Stomach (tissue), 9 donors: ENCODE measurements around the gene FMO5. TPM values are rescaled to one million over a fixed set of nuclear protein-coding genes. Genes with fewer than 3 reads are reported as not detected.

Source experiments
- DNase-seq, 2 donors: peaks; one replicate each; pipeline versions ENCODE4 v3.0.0 to v3.0.0-alpha.2; 2013 to 2019
- H3K27ac ChIP-seq, 5 donors: fragments of 200-600 bp in 4 of 5; sonication (generic) in 4 of 5; one replicate each; pipeline ENCODE4 v1.5.1; 2013 to 2019; ENCODE audit warnings: mild to moderate bottlenecking in 1 of 5, moderate library complexity in 1 of 5
- H3K27me3 ChIP-seq, 3 donors: fragments of 200-600 bp; sonication (generic); one replicate each; pipeline ENCODE4 v1.5.1; 2017 to 2019; ENCODE audit warnings: mixed run types in 1 of 3
- H3K36me3 ChIP-seq, 4 donors: fragments of 200-600 bp; sonication (generic); 1 replicate in 3 of 4; 2 replicates in 1 of 4; pipeline ENCODE4 v1.5.1; 2016 to 2019
- H3K4me1 ChIP-seq, 4 donors: fragments of 200-600 bp; sonication (generic); one replicate each; pipeline ENCODE4 v1.5.1; 2016 to 2019
- H3K4me3 ChIP-seq, 4 donors: fragments of 200-600 bp; sonication (generic) in 3 of 4; one replicate each; pipeline ENCODE4 v1.5.1; 2016 to 2019; ENCODE audit warnings: mild to moderate bottlenecking in 1 of 4
- H3K9me3 ChIP-seq, 4 donors: fragments of 200-600 bp; sonication (generic); one replicate each; pipeline ENCODE4 v1.5.1; 2016 to 2019
- EP300 ChIP-seq: sonication (generic); formaldehyde crosslinking; IDR thresholded peaks from one replicate; pipeline ENCODE4 v1.6.1; 2017; ENCODE audit warnings: antibody characterized with exemption
- POLR2A ChIP-seq, 4 donors: fragments of 450-650 bp; IDR thresholded peaks; one replicate each; pipeline ENCODE4 v1.6.1; 2016; ENCODE audit warnings: antibody characterized with exemption in 4 of 4, control low read depth in 2 of 4, mild to moderate bottlenecking in 1 of 4, moderate library complexity in 1 of 4
- POLR2AphosphoS5 ChIP-seq, 3 donors: sonication (generic); formaldehyde crosslinking; IDR thresholded peaks; one replicate each; pipeline ENCODE4 v1.6.1; 2016; ENCODE audit warnings: antibody characterized with exemption in 3 of 3
- whole genome bisulfite sequencing, 5 donors: extraction: QIAGEN DNeasy Blood & Tissue Kit in 3 of 5; methylation state at CpG; one replicate each; pipeline versions ENCODE4 v1.1.5 to v1.1.7; 2013 to 2018; 5-methylcytosine and 5-hydroxymethylcytosine counted together
- intact Hi-C: fragments of 100-400 bp; cut with DNase I; formaldehyde crosslinking; loops from one replicate; pipeline ENCODE4 v1.15.1; 2023; ENCODE audit warnings: low total_unique reads
- polyA plus RNA-seq, 3 donors: library from polyadenylated mRNA; stranded (reverse); fragments of 200-250 nt; gene quantifications; one replicate each; pipeline ENCODE4 v1.2.3, GENCODE V29; 2013
- total RNA-seq, 5 donors: library from RNA; depleted of rRNA; stranded (reverse); fragments of >200 nt; gene quantifications; one replicate each; pipeline versions ENCODE4 v1.1.0 to v1.2.3, GENCODE V29; 2014 to 2016
- TF ChIP-seq, protein P1 (sequence below), 7 experiments: fragments of 450-650 bp in 4 of 7; fragments of 200-600 bp in 3 of 7; sonication (generic) in 3 of 7; IDR thresholded peaks; one replicate each; pipeline ENCODE4 v1.5.1; 2016 to 2019; ENCODE audit warnings: antibody characterized with exemption in 7 of 7, control low read depth in 2 of 7, mild to moderate bottlenecking in 1 of 7
- donor health status: healthy with polysubstance abuse.
- donor health status: Bipolar disorder and iron deficiency.
- donor health status: healthy.

Gene FMO5
- total and polyA plus RNA-seq, 8 donors: 11.3 to 201 (median 83.6) TPM

DNA sequence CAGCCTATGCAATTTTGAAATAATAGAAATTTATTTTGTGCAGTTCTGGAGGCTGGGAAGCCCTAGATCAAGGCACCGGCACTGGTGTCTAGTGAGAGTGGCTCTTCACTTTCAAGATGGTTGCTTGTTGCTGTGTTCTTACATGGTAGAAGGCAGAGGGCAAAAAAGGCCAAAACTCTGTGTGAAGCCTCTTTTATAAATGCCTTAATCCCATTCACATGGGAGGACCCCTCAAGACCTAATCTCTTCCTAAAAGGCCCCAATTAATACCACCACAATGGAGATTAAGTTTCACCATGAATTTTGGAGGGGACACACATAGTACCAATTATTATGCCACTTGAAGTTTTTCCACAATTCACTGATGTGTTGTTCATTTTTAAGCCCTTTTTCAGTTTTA, 73.9 kb downstream of the FMO5 start:
- intact Hi-C loops: no loop called here
- no peak for DNase-seq
- Histone ChIP-seq H3K4me3 (no peak overlapping the region), H3K27ac (no peak overlapping the region), H3K36me3 (peaks cover 0 to 27% (median 25%) of the 10 kb centered on the region in 4 donors), H3K27me3 (no peaks in the 10 kb centered on the region), H3K9me3 (no peaks in the 10 kb centered on the region), H3K4me1 (no peaks in the 10 kb centered on the region)
- TF ChIP-seq POLR2A (IDR thresholded peaks at IDR 0.05): no peak
- TF ChIP-seq, protein P1, sequence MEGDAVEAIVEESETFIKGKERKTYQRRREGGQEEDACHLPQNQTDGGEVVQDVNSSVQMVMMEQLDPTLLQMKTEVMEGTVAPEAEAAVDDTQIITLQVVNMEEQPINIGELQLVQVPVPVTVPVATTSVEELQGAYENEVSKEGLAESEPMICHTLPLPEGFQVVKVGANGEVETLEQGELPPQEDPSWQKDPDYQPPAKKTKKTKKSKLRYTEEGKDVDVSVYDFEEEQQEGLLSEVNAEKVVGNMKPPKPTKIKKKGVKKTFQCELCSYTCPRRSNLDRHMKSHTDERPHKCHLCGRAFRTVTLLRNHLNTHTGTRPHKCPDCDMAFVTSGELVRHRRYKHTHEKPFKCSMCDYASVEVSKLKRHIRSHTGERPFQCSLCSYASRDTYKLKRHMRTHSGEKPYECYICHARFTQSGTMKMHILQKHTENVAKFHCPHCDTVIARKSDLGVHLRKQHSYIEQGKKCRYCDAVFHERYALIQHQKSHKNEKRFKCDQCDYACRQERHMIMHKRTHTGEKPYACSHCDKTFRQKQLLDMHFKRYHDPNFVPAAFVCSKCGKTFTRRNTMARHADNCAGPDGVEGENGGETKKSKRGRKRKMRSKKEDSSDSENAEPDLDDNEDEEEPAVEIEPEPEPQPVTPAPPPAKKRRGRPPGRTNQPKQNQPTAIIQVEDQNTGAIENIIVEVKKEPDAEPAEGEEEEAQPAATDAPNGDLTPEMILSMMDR (IDR thresholded peaks at IDR 0.05): no peak
- TF ChIP-seq POLR2AphosphoS5 (IDR thresholded peaks at IDR 0.05): no peak
- TF ChIP-seq EP300: no peak
- WGBS, 5 donors: 95 to 100% (median 98%) methylated on average over 1 of the region's 1 CpG

DNA sequence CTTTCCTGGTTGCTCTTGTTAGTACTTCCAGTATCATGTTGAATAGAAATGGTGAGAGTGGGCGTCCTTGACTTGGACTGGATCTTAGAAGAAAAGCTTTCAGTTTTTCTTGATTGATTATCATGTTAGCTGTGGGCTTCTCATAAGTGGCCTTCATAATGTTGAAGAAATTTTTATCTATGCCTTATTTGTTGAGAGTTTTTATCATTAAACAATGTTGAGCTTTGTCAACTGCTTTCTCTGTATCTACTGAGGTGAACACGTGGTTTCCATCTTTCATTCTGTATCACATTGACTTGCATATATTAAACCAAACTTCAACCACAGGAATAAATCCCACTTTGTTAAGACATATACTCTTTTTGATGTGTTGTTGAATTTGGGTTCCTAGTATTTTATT, 82.3 kb downstream of the FMO5 start:
- Histone ChIP-seq H3K9me3 (no peaks in the 10 kb centered on the region), H3K4me1 (no peaks in the 10 kb centered on the region), H3K4me3 (no peak overlapping the region), H3K36me3 (no peaks in the 10 kb centered on the region), H3K27ac (no peak overlapping the region), H3K27me3 (no peaks in the 10 kb centered on the region)
- DNase-seq: no peak
- intact Hi-C loops: no loop called here
- TF ChIP-seq EP300: no peak
- TF ChIP-seq POLR2A (IDR thresholded peaks at IDR 0.05): no peak
- no peak for TF ChIP-seq POLR2AphosphoS5 (IDR thresholded peaks at IDR 0.05)
- TF ChIP-seq, protein P1 (IDR thresholded peaks at IDR 0.05): no peak
- 67 to 86% (median 81%) methylated on average over 2 of the region's 2 CpGs for WGBS, 5 donors

Other genes with a start within 250 kb of the FMO5 start
- 10 to 100 TPM in 4 of 5 donors, 1 to 10 TPM in 1; 8.1 to 26.3 (median 18.1) TPM for gene PRKAB2, start 52.9 kb downstream of the FMO5 start, total RNA-seq
- gene PRKAB2, start 52.9 kb downstream of the FMO5 start, polyA plus RNA-seq: 1 to 10 TPM; 6.0 to 7.5 (median 6.7) TPM
- 10 to 100 TPM in 4 of 5 donors, 1 to 10 TPM in 1; 2.9 to 51.2 (median 12.9) TPM for gene CHD1L, start 17.3 kb upstream of the FMO5 start, total RNA-seq
- gene CHD1L, start 17.3 kb upstream of the FMO5 start, polyA plus RNA-seq: 10 to 100 TPM; 13.2 to 17.1 (median 15.1) TPM